HepG2 (cell line): ENCODE measurements around the gene COL13A1. TPM values are rescaled to one million over a fixed set of nuclear protein-coding genes. Genes with fewer than 3 reads are reported as not detected.

Experiments
- ATAC-seq: fragments of 200-7000 bp; cut with Tn5 transposase; 3 replicates; pipeline ENCODE4 v1.9.1; 2020; ENCODE audit warnings: mild to moderate bottlenecking, moderate library complexity
- BruUV-seq: library from RNA; stranded (reverse); fragments of 400-500 nt; replicated peaks from 2 replicates; lab custom pipeline; 2021; lab: Mats Ljungman, UMichigan
- CTCF ChIA-PET: fragments of 300-600 bp; formaldehyde crosslinking; extraction: SDS; loops from one replicate; lab custom pipeline; 2021; ENCODE audit warnings: low total read pairs, inconsistent platforms, low intra/inter-chr PET ratio; lab: Yijun Ruan, JAX
- POLR2A ChIA-PET: fragments of 350-600 bp; sonication (Branson Sonifier 250); formaldehyde crosslinking; loops from one replicate; lab custom pipeline; 2020; ENCODE audit warnings: antibody characterized with exemption, inconsistent platforms; lab: Yijun Ruan, JAX
- DNase-seq: peaks from one replicate; pipeline ENCODE4 v3.0.0-alpha.2; 2015; ENCODE audit warnings: low spot score
- FAIRE-seq: peaks from 3 replicates; lab custom pipeline; 2011; peaks lifted over from hg19 to GRCh38; lab: Jason Lieb, UNC
- H2AFZ ChIP-seq: one replicate; pipeline ENCODE4 v1.6.1; 2011; ENCODE audit warnings: low read length, inconsistent platforms
- H3K27ac ChIP-seq: fragments of 300-600 bp; 3 replicates; pipeline ENCODE4 v1.8.0; 2011; ENCODE audit warnings: mixed run types, mild to moderate bottlenecking, mixed read lengths, low read length, inconsistent platforms; ENCODE audit not compliant: insufficient read depth; ENCODE audit errors: extremely low read length
- H3K27me3 ChIP-seq, 2 experiments: fragments of 200-600 bp in 1 of 2; 2 replicates in 1 of 2; 3 replicates in 1 of 2; pipeline versions ENCODE4 v1.6.0 to v1.8.0; 2011; ENCODE audit warnings: low read length in 2 of 2, mild to moderate bottlenecking in 2 of 2, moderate library complexity in 2 of 2, inconsistent platforms in 1 of 2; ENCODE audit not compliant: insufficient read depth in 2 of 2, control insufficient read depth in 1 of 2
- H3K36me3 ChIP-seq, 2 experiments: fragments of 200-600 bp in 1 of 2; replicated peaks in 1 of 2; 2 replicates in 1 of 2; 3 replicates in 1 of 2; pipeline versions ENCODE4 v1.5.1 to v1.8.0; 2011; ENCODE audit warnings: low read length in 2 of 2, inconsistent platforms in 1 of 2; ENCODE audit not compliant: insufficient read depth in 2 of 2, control insufficient read depth in 1 of 2
- H3K4me1 ChIP-seq: 2 replicates; pipeline ENCODE4 v1.5.1; 2012; ENCODE audit warnings: low read length, inconsistent platforms; ENCODE audit not compliant: insufficient read depth
- H3K4me2 ChIP-seq: 2 replicates; pipeline ENCODE4 v1.6.0; 2011; ENCODE audit warnings: low read depth, low read length, inconsistent platforms
- H3K4me3 ChIP-seq, 3 experiments: fragments of 200-600 bp in 1 of 3; sonication (generic), shearing (Covaris generic) in 1 of 3; replicated peaks in 1 of 3; 2 replicates each; pipeline ENCODE4 v1.5.1; 2011 to 2016; ENCODE audit warnings: low read length in 3 of 3, inconsistent platforms in 2 of 3, low read depth in 2 of 3, mild to moderate bottlenecking in 2 of 3, control low read depth in 1 of 3, mixed read lengths in 1 of 3; ENCODE audit not compliant: insufficient read depth in 1 of 3
- H3K79me2 ChIP-seq: one replicate; pipeline ENCODE4 v1.6.1; 2011; ENCODE audit warnings: low read length, inconsistent platforms; ENCODE audit not compliant: insufficient read depth
- H3K9ac ChIP-seq: 2 replicates; pipeline ENCODE4 v1.6.0; 2011; ENCODE audit warnings: mild to moderate bottlenecking, low read depth, low read length, inconsistent platforms; ENCODE audit not compliant: insufficient read depth
- H3K9me3 ChIP-seq: 2 replicates; pipeline ENCODE4 v1.5.1; 2012; ENCODE audit warnings: mild to moderate bottlenecking, low read length
- H4K20me1 ChIP-seq: 2 replicates; pipeline ENCODE4 v1.6.0; 2011; ENCODE audit warnings: inconsistent platforms, mild to moderate bottlenecking, low read length, moderate library complexity; ENCODE audit not compliant: insufficient read depth
- HCFC1 ChIP-seq: fragments of 150-350 bp; IDR thresholded peaks from 2 replicates; pipeline ENCODE4 v1.6.1; 2014; ENCODE audit warnings: low read depth, low read length
- HDAC6 ChIP-seq: fragments of 200-600 bp; sonication (generic); IDR thresholded peaks from 2 replicates; pipeline ENCODE4 v1.7.0; 2017; ENCODE audit warnings: mild to moderate bottlenecking, antibody characterized with exemption, low read length, low read depth
- HOXA5 ChIP-seq: sonication (generic); formaldehyde crosslinking; IDR thresholded peaks from 2 replicates; pipeline ENCODE4 v1.4.0; 2020; ENCODE audit warnings: missing genetic modification reagents
- JUNB ChIP-seq: sonication (generic); formaldehyde crosslinking; IDR thresholded peaks from 2 replicates; pipeline ENCODE4 v1.8.0; 2022; ENCODE audit warnings: missing genetic modification reagents, mild to moderate bottlenecking, borderline replicate concordance
- MEIS1 ChIP-seq: sonication (generic); formaldehyde crosslinking; IDR thresholded peaks from 2 replicates; pipeline ENCODE4 v1.9.0; 2021; ENCODE audit warnings: mild to moderate bottlenecking, missing genetic modification reagents, moderate library complexity, borderline replicate concordance
- PHB2 ChIP-seq: fragments of 450-650 bp; IDR thresholded peaks from 2 replicates; pipeline ENCODE4 v1.6.1; 2018; ENCODE audit not compliant: partially characterized antibody
- SMAD3 ChIP-seq: sonication (generic); formaldehyde crosslinking; IDR thresholded peaks from 2 replicates; pipeline ENCODE4 v1.4.0; 2020; ENCODE audit warnings: missing genetic modification reagents
- SOX6 ChIP-seq, 2 experiments: fragments of 450-650 bp in 1 of 2; sonication (generic) in 1 of 2; formaldehyde crosslinking in 1 of 2; IDR thresholded peaks; 2 replicates each; pipeline versions ENCODE4 v1.4.0 to v1.6.1; 2017 to 2020; ENCODE audit warnings: antibody characterized with exemption in 1 of 2, mild to moderate bottlenecking in 1 of 2, missing genetic modification reagents in 1 of 2
- TOPORS ChIP-seq: sonication (generic); formaldehyde crosslinking; IDR thresholded peaks from 2 replicates; pipeline ENCODE4 v1.8.0; 2023; ENCODE audit warnings: mild to moderate bottlenecking, missing genetic modification reagents
- ZNF333 ChIP-seq: sonication (generic); formaldehyde crosslinking; IDR thresholded peaks from 2 replicates; pipeline ENCODE4 v1.4.0; 2020; ENCODE audit warnings: mild to moderate bottlenecking, missing genetic modification reagents, borderline replicate concordance
- ZNF335 ChIP-seq: sonication (generic); formaldehyde crosslinking; IDR thresholded peaks from 2 replicates; pipeline ENCODE4 v1.4.0; 2020; ENCODE audit warnings: missing genetic modification reagents
- ZNF407 ChIP-seq: sonication (generic); formaldehyde crosslinking; IDR thresholded peaks from one replicate; pipeline ENCODE4 v1.5.1; 2020; ENCODE audit warnings: mild to moderate bottlenecking, missing genetic modification reagents; ENCODE audit errors: not compliant biosample characterization
- ZNF761 ChIP-seq: sonication (generic); formaldehyde crosslinking; conservative IDR thresholded peaks from 2 replicates; pipeline ENCODE4 v1.4.0; 2020; ENCODE audit warnings: mild to moderate bottlenecking, missing genetic modification reagents
- WGBS: methylation state at CpG from one replicate; pipeline ENCODE4 v1.1.6; 2017; ENCODE audit warnings: low lambda C conversion rate; 5-methylcytosine and 5-hydroxymethylcytosine counted together
- in situ Hi-C: cut with HindIII; loops from 2 replicates; pipeline ENCODE4 v1.10.0; 2017; ENCODE audit warnings: low pct_unique_long_range_greater_than_20kb; ENCODE audit not compliant: extremely low pct_ligation_motif_present
- intact Hi-C: fragments of 100-400 bp; cut with micrococcal nuclease; formaldehyde crosslinking; loops from one replicate; pipeline ENCODE4 v1.10.0; 2022; ENCODE audit not compliant: unreplicated experiment
- polyA plus RNA-seq, 8 experiments: library from polyadenylated mRNA; depleted of rRNA in 3 of 8; stranded (reverse) in 7 of 8; unstranded in 1 of 8; fragments of >200 nt; fragmentation: Illumina TruSeq in 4 of 8; extraction: Trizol in 4 of 8; gene quantifications; 2 replicates each; pipeline versions ENCODE4 v1.2.1 to v1.2.3, GENCODE V29; 2011 to 2016; ENCODE audit warnings: low read depth in 4 of 8, missing spikeins in 1 of 8, mixed read lengths in 1 of 8; ENCODE audit not compliant: insufficient read depth in 1 of 8
- total RNA-seq, 5 experiments: library from RNA; depleted of rRNA; stranded (reverse); fragments of >200 nt; fragmentation: Illumina TruSeq; extraction: Trizol; gene quantifications; 2 replicates each; pipeline ENCODE4 v1.2.3, GENCODE V29; 2016; ENCODE audit warnings: low read depth in 1 of 5

Gene COL13A1
- total and polyA plus RNA-seq, 2 of the 13 experiments (the other 11 are each of a cell fraction or from before 2014, with no cell fraction given): 0.07 TPM; not detected in 1

- no peak for TF ChIP-seq ZNF407 (CRISPR knock-in tag)
Observed at GRCh38 chr10:69820817-69821216, 19.1 kb downstream of the COL13A1 start (continued).

- Histone ChIP-seq H3K9ac (no peak overlapping the region), H4K20me1 (no peaks in the 10 kb centered on the region), H3K4me2 (no peak overlapping the region)
- no peak for ATAC-seq
- FAIRE-seq: no peak
- DNase-seq: no peak
- in situ Hi-C loops: no loop called here
- POLR2A ChIA-PET: no interaction called here
- TF ChIP-seq ZNF333 (CRISPR knock-in tag) (no peak), SMAD3 (CRISPR knock-in tag) (no peak), JUNB (CRISPR knock-in tag) (no peak), PHB2 (no peak), MEIS1 (CRISPR knock-in tag) (no peak), HDAC6 (no peak), ZNF761 (CRISPR knock-in tag) (no peak), HOXA5 (CRISPR knock-in tag) (no peak), TOPORS (CRISPR knock-in tag) (no peak), ZNF335 (CRISPR knock-in tag) (no peak), SOX6 (IDR thresholded peaks at IDR 0.05) (no peak), SOX6 (CRISPR knock-in tag; IDR thresholded peaks at IDR 0.05) (no peak), HCFC1 (no peak)
- TF ChIP-seq, all 625 proteins: peak for 0
- Histone ChIP-seq H3K27me3 (peaks cover 1 to 54% of the 10 kb centered on the region in 2 experiments; a peak in 3 of 5 replicates), H3K79me2 (no peaks in the 10 kb centered on the region), H2AFZ (no peak overlapping the region), H3K27ac (no peak overlapping the region), H3K4me3 (no peak overlapping the region), H3K36me3 (no peaks in the 10 kb centered on the region), H3K4me1 (no peaks in the 10 kb centered on the region), H3K9me3 (no peaks in the 10 kb centered on the region)
- intact Hi-C loops: no loop called here
- no TSS peak for BruUV-seq
- 62% methylated on average over 5 of the region's 6 CpGs for WGBS
- CTCF ChIA-PET: no interaction called here
Observed at GRCh38 chr10:69825604-69826003, 23.9 kb downstream of the COL13A1 start.
